IMR-90 (cell line): ENCODE data around the gene ITGA5.

Experiments
- BHLHE40 ChIP-seq: fragments of 150-350 bp; IDR thresholded peaks from 2 replicates; pipeline ENCODE4 v1.6.1; 2016; ENCODE audit warnings: mild to moderate bottlenecking, low read depth, low read length
- CHD1 ChIP-seq: IDR thresholded peaks from 2 replicates; pipeline ENCODE4 v1.6.1; 2012; ENCODE audit warnings: low read depth, low read length, improper control_type of control experiment
- CTCF ChIP-seq: conservative IDR thresholded peaks from 2 replicates; pipeline ENCODE4 v1.5.1; 2012; ENCODE audit warnings: mild to moderate bottlenecking, low read depth, low read length, improper control_type of control experiment
- FOS ChIP-seq: fragments of 150-350 bp; IDR thresholded peaks from 2 replicates; pipeline ENCODE4 v1.6.1; 2016; ENCODE audit warnings: low read depth, low read length
- MAFK ChIP-seq: IDR thresholded peaks from 2 replicates; pipeline ENCODE4 v1.6.1; 2012; ENCODE audit warnings: low read depth, low read length, improper control_type of control experiment
- MAZ ChIP-seq: IDR thresholded peaks from 2 replicates; pipeline ENCODE4 v1.6.1; 2012; ENCODE audit warnings: low read depth, mild to moderate bottlenecking, low read length, improper control_type of control experiment, moderate library complexity, borderline replicate concordance
- MXI1 ChIP-seq: IDR thresholded peaks from 2 replicates; pipeline ENCODE4 v1.6.1; 2012; ENCODE audit warnings: low read depth, mild to moderate bottlenecking, low read length, moderate library complexity, borderline replicate concordance
- NFE2L2 ChIP-seq: fragments of 150-350 bp; IDR thresholded peaks from 2 replicates; pipeline ENCODE4 v1.6.1; 2016; ENCODE audit warnings: low read depth, mild to moderate bottlenecking, low read length
- POLR2A ChIP-seq: IDR thresholded peaks from 2 replicates; pipeline ENCODE4 v1.6.1; 2012; ENCODE audit warnings: mild to moderate bottlenecking, low read depth, low read length
- RAD21 ChIP-seq: IDR thresholded peaks from 2 replicates; pipeline ENCODE4 v1.6.1; 2012; ENCODE audit warnings: low read length, improper control_type of control experiment
- RFX5 ChIP-seq: IDR thresholded peaks from 2 replicates; pipeline ENCODE4 v1.8.0; 2012; ENCODE audit warnings: low read depth, mild to moderate bottlenecking, low read length, moderate library complexity
- SMC3 ChIP-seq: fragments of 150-350 bp; IDR thresholded peaks from 2 replicates; pipeline ENCODE4 v1.6.1; 2016; ENCODE audit warnings: low read depth, mild to moderate bottlenecking, antibody characterized with exemption, low read length, moderate library complexity
- TF ChIP-seq, protein P1 (sequence below): fragments of 150-350 bp; IDR thresholded peaks from 2 replicates; pipeline ENCODE4 v1.6.1; 2017; ENCODE audit warnings: mild to moderate bottlenecking, antibody characterized with exemption, low read length, low read depth

- TF ChIP-seq CTCF: no peak
- no peak for TF ChIP-seq CHD1
- TF ChIP-seq, protein P1, sequence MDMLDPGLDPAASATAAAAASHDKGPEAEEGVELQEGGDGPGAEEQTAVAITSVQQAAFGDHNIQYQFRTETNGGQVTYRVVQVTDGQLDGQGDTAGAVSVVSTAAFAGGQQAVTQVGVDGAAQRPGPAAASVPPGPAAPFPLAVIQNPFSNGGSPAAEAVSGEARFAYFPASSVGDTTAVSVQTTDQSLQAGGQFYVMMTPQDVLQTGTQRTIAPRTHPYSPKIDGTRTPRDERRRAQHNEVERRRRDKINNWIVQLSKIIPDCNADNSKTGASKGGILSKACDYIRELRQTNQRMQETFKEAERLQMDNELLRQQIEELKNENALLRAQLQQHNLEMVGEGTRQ: no peak
- TF ChIP-seq SMC3: no peak
- no peak for TF ChIP-seq BHLHE40
- TF ChIP-seq RFX5: no peak
- no peak for TF ChIP-seq POLR2A
- no peak for TF ChIP-seq MAFK
- no peak for TF ChIP-seq MAZ
- TF ChIP-seq RAD21: no peak
- no peak for TF ChIP-seq MXI1
- TF ChIP-seq FOS: no peak
- no peak for TF ChIP-seq NFE2L2
Measured at GRCh38 chr12:54416687-54417603, 2.1 kb downstream of the ITGA5 start.
